ENCODE results near the gene CTSD. TPM values are rescaled to one million over a fixed set of nuclear protein-coding genes. Genes with fewer than 3 reads are reported as not detected.

The CTSD gene
- polyA plus RNA-seq, 1 of the 3 experiments (the other 2 are of a cell fraction), result 187 TPM

GRCh38 chr11:1752907-1753228 is 10.9 kb downstream of the CTSD start:
- H4K20me1 ChIP-seq (ENCODE audit: insufficient read depth), result 0 out of 2 replicates have a peak, but pooled peaks cover 3% of the 10 kb centered on the region
- peaks cover 0 to 25% of the 10 kb centered on the region in 2 experiments for H3K36me3 ChIP-seq (replicated peaks in 1 of 2; ENCODE audit: control insufficient read depth in 1 of 2, insufficient read depth in 2 of 2, low read length in 1 of 2)
- no peak overlapping the region for H2AFZ ChIP-seq (ENCODE audit: low read depth)
- CTCF ChIA-PET, result interaction anchor here (0.9 to 5.4 kb wide), 4 partner anchors 60 to 403 kb away, joined by 3 to 39 read pairs (median 4); no protein-coding TSS in a partner anchor
- no peaks in the 10 kb centered on the region for H3K27me3 ChIP-seq (ENCODE audit: insufficient read depth)
- peak overlapping the region in 1 of 2 experiments; percentile 88; a peak in 2 of 4 replicates for H3K27ac ChIP-seq (ENCODE audit: low read depth in 2 of 2, low read length in 1 of 2)
- peak; percentile 32 for DNase-seq
- H3F3A ChIP-seq (replicated peaks; ENCODE audit: insufficient read depth), result no peaks in the 10 kb centered on the region
- WGBS (ENCODE audit: low lambda C conversion rate), result 100% methylated on average over 4 of the region's 10 CpGs
- no peaks in the 10 kb centered on the region for H3K9me2 ChIP-seq
- H3K79me2 ChIP-seq (ENCODE audit: insufficient read depth), result no peaks in the 10 kb centered on the region
- peaks cover 0 to 47% of the 10 kb centered on the region in 2 experiments; a peak in 1 of 4 replicates for H3K4me1 ChIP-seq (ENCODE audit: control insufficient read depth in 1 of 2, insufficient read depth in 2 of 2, low read depth in 1 of 2, low read length in 1 of 2)
- no peak overlapping the region for H3K4me2 ChIP-seq
- H3K4me3 ChIP-seq (ENCODE audit: low read depth in 2 of 2, low read length in 1 of 2), result no peak overlapping the region
- no peaks in the 10 kb centered on the region for H3K9me3 ChIP-seq
- TF ChIP-seq TEAD4 (IDR thresholded peaks at IDR 0.05; ENCODE audit: borderline replicate concordance, insufficient read depth) (no peak), FOSL2 (IDR thresholded peaks at IDR 0.05; ENCODE audit: borderline replicate concordance, low read depth) (no peak), USF1 (IDR thresholded peaks at IDR 0.05; ENCODE audit: borderline replicate concordance, low read depth) (no peak), SIN3A (IDR thresholded peaks at IDR 0.05; ENCODE audit: borderline replicate concordance, low read depth, low read length) (no peak), RAD21 (IDR thresholded peaks at IDR 0.05; ENCODE audit: low read length) (no peak)
- TF ChIP-seq, protein P1, sequence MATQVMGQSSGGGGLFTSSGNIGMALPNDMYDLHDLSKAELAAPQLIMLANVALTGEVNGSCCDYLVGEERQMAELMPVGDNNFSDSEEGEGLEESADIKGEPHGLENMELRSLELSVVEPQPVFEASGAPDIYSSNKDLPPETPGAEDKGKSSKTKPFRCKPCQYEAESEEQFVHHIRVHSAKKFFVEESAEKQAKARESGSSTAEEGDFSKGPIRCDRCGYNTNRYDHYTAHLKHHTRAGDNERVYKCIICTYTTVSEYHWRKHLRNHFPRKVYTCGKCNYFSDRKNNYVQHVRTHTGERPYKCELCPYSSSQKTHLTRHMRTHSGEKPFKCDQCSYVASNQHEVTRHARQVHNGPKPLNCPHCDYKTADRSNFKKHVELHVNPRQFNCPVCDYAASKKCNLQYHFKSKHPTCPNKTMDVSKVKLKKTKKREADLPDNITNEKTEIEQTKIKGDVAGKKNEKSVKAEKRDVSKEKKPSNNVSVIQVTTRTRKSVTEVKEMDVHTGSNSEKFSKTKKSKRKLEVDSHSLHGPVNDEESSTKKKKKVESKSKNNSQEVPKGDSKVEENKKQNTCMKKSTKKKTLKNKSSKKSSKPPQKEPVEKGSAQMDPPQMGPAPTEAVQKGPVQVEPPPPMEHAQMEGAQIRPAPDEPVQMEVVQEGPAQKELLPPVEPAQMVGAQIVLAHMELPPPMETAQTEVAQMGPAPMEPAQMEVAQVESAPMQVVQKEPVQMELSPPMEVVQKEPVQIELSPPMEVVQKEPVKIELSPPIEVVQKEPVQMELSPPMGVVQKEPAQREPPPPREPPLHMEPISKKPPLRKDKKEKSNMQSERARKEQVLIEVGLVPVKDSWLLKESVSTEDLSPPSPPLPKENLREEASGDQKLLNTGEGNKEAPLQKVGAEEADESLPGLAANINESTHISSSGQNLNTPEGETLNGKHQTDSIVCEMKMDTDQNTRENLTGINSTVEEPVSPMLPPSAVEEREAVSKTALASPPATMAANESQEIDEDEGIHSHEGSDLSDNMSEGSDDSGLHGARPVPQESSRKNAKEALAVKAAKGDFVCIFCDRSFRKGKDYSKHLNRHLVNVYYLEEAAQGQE (IDR thresholded peaks at IDR 0.05; ENCODE audit: low read depth, low read length), result no peak
- TF ChIP-seq, protein P2, sequence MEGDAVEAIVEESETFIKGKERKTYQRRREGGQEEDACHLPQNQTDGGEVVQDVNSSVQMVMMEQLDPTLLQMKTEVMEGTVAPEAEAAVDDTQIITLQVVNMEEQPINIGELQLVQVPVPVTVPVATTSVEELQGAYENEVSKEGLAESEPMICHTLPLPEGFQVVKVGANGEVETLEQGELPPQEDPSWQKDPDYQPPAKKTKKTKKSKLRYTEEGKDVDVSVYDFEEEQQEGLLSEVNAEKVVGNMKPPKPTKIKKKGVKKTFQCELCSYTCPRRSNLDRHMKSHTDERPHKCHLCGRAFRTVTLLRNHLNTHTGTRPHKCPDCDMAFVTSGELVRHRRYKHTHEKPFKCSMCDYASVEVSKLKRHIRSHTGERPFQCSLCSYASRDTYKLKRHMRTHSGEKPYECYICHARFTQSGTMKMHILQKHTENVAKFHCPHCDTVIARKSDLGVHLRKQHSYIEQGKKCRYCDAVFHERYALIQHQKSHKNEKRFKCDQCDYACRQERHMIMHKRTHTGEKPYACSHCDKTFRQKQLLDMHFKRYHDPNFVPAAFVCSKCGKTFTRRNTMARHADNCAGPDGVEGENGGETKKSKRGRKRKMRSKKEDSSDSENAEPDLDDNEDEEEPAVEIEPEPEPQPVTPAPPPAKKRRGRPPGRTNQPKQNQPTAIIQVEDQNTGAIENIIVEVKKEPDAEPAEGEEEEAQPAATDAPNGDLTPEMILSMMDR (IDR thresholded peaks at IDR 0.05), result no peak
- POLR2A ChIA-PET, result no interaction called here
- no peak overlapping the region for H3K9ac ChIP-seq
